HEK293 (cell line): ENCODE measurements around the gene SLC38A7.

Experiments used
- CTCF ChIA-PET: fragments of 350-600 bp; formaldehyde crosslinking; extraction: SDS; loops from one replicate; lab custom pipeline; 2021; ENCODE audit warnings: antibody characterized with exemption; lab: Yijun Ruan, JAX
- POLR2A ChIA-PET: fragments of 300-600 bp; formaldehyde crosslinking; extraction: SDS; loops from one replicate; lab custom pipeline; 2020; ENCODE audit warnings: antibody characterized with exemption, inconsistent platforms; lab: Yijun Ruan, JAX
- H3K27ac ChIP-seq: fragments of 200-500 bp; sonication (Bioruptor generic); 2 replicates; pipeline ENCODE4 v1.5.1; 2014; ENCODE audit warnings: low read depth, low read length, control low read depth, inconsistent platforms; ENCODE audit errors: extremely low read depth
- H3K36me3 ChIP-seq, 2 experiments: fragments of 200-500 bp in 1 of 2; sonication (Bioruptor generic) in 1 of 2; 1 replicate in 1 of 2; 2 replicates in 1 of 2; pipeline ENCODE4 v1.5.1; 2014 to 2017; ENCODE audit warnings: inconsistent platforms in 2 of 2, low read length in 2 of 2; ENCODE audit not compliant: control insufficient read depth in 2 of 2, insufficient read depth in 1 of 2
- H3K4me1 ChIP-seq: fragments of 200-500 bp; sonication (Bioruptor generic); 2 replicates; pipeline ENCODE4 v1.5.1; 2014; ENCODE audit warnings: mild to moderate bottlenecking, low read length, inconsistent platforms; ENCODE audit not compliant: control insufficient read depth, insufficient read depth
- H3K4me3 ChIP-seq: 2 replicates; pipeline ENCODE4 v1.5.1; 2011; ENCODE audit warnings: low read depth, mild to moderate bottlenecking, control low read depth, low read length, moderate library complexity
- H3K9me3 ChIP-seq: fragments of 200-500 bp; sonication (Bioruptor generic); 2 replicates; pipeline ENCODE4 v1.5.1; 2014; ENCODE audit warnings: low read depth, low read length, inconsistent platforms; ENCODE audit not compliant: control insufficient read depth, insufficient read depth
- KLF17 ChIP-seq: fragments of 450-650 bp; formaldehyde crosslinking; IDR thresholded peaks from 2 replicates; pipeline ENCODE4 v1.5.1; 2016; ENCODE audit warnings: missing biosample characterization, missing genetic modification characterization
- MYNN ChIP-seq: fragments of 450-650 bp; formaldehyde crosslinking; IDR thresholded peaks from 2 replicates; pipeline ENCODE4 v1.5.1; 2016; ENCODE audit warnings: missing biosample characterization, missing genetic modification characterization, borderline replicate concordance
- OSR2 ChIP-seq: fragments of 450-650 bp; formaldehyde crosslinking; IDR thresholded peaks from 2 replicates; pipeline ENCODE4 v1.5.1; 2016; ENCODE audit warnings: missing biosample characterization, missing genetic modification characterization
- OVOL3 ChIP-seq: fragments of 450-650 bp; formaldehyde crosslinking; IDR thresholded peaks from 2 replicates; pipeline ENCODE4 v1.5.1; 2016; ENCODE audit warnings: missing biosample characterization, missing genetic modification characterization
- PBX3 ChIP-seq: sonication (generic); formaldehyde crosslinking; IDR thresholded peaks from 2 replicates; pipeline ENCODE4 v1.8.1; 2022; ENCODE audit warnings: mild to moderate bottlenecking, moderate library complexity, missing genetic modification reagents
- SP3 ChIP-seq: fragments of 450-650 bp; formaldehyde crosslinking; IDR thresholded peaks from 2 replicates; pipeline ENCODE4 v1.5.1; 2016; ENCODE audit warnings: missing biosample characterization, missing genetic modification characterization
- ZBTB48 ChIP-seq: fragments of 450-650 bp; formaldehyde crosslinking; IDR thresholded peaks from 2 replicates; pipeline ENCODE4 v1.5.1; 2016; ENCODE audit warnings: missing biosample characterization, missing genetic modification characterization
- ZNF10 ChIP-seq: fragments of 450-650 bp; formaldehyde crosslinking; IDR thresholded peaks from 2 replicates; pipeline ENCODE4 v1.5.1; 2017; ENCODE audit warnings: missing biosample characterization, missing genetic modification characterization
- ZNF140 ChIP-seq: fragments of 450-650 bp; formaldehyde crosslinking; IDR thresholded peaks from 2 replicates; pipeline ENCODE4 v1.5.1; 2016; ENCODE audit warnings: missing biosample characterization, missing genetic modification characterization
- ZNF174 ChIP-seq: fragments of 450-650 bp; formaldehyde crosslinking; IDR thresholded peaks from 2 replicates; pipeline ENCODE4 v1.5.0; 2017; ENCODE audit warnings: missing biosample characterization, mild to moderate bottlenecking, missing genetic modification characterization
- ZNF211 ChIP-seq: fragments of 450-650 bp; formaldehyde crosslinking; IDR thresholded peaks from 2 replicates; pipeline ENCODE4 v1.5.1; 2016; ENCODE audit warnings: low read depth, missing biosample characterization, missing genetic modification characterization
- ZNF292 ChIP-seq: fragments of 450-650 bp; formaldehyde crosslinking; IDR thresholded peaks from 2 replicates; pipeline ENCODE4 v1.5.1; 2016; ENCODE audit warnings: low read depth, missing biosample characterization, missing genetic modification characterization, borderline replicate concordance
- ZNF362 ChIP-seq: fragments of 450-650 bp; formaldehyde crosslinking; IDR thresholded peaks from 2 replicates; pipeline ENCODE4 v1.5.1; 2016; ENCODE audit warnings: missing biosample characterization, missing genetic modification characterization
- ZNF513 ChIP-seq: fragments of 450-650 bp; IDR thresholded peaks from 2 replicates; pipeline ENCODE4 v1.5.1; 2018; ENCODE audit warnings: missing biosample characterization, missing genetic modification characterization
- ZNF664 ChIP-seq: fragments of 450-650 bp; formaldehyde crosslinking; IDR thresholded peaks from 2 replicates; pipeline ENCODE4 v1.5.1; 2016; ENCODE audit warnings: missing biosample characterization, missing genetic modification characterization
- ZNF677 ChIP-seq: fragments of 450-650 bp; IDR thresholded peaks from 2 replicates; pipeline ENCODE4 v1.5.0; 2018; ENCODE audit warnings: missing biosample characterization, mild to moderate bottlenecking, missing genetic modification characterization, moderate library complexity
- ZNF701 ChIP-seq: fragments of 450-650 bp; formaldehyde crosslinking; IDR thresholded peaks from 2 replicates; pipeline ENCODE4 v1.5.1; 2016; ENCODE audit warnings: missing biosample characterization, missing genetic modification characterization
- ZNF776 ChIP-seq: fragments of 450-650 bp; formaldehyde crosslinking; IDR thresholded peaks from 2 replicates; pipeline ENCODE4 v1.5.0; 2017; ENCODE audit warnings: missing biosample characterization, missing genetic modification characterization, borderline replicate concordance
- ZNF777 ChIP-seq: fragments of 450-650 bp; formaldehyde crosslinking; IDR thresholded peaks from 2 replicates; pipeline ENCODE4 v1.5.1; 2017; ENCODE audit warnings: missing biosample characterization, missing genetic modification characterization, borderline replicate concordance
- ZXDB ChIP-seq: fragments of 450-650 bp; formaldehyde crosslinking; IDR thresholded peaks from 2 replicates; pipeline ENCODE4 v1.5.1; 2016; ENCODE audit warnings: missing biosample characterization, missing genetic modification characterization

Gene SLC38A7

GRCh38 chr16:58678716-58679115 is 5.9 kb downstream of the SLC38A7 start (continued):
- TF ChIP-seq ZNF362 (tag by site-specific recombination): no peak

- no peaks in the 10 kb centered on the region for H3K9me3 ChIP-seq
- H3K4me3 ChIP-seq: no peak overlapping the region
- peaks cover 0 to 49% of the 10 kb centered on the region in 2 experiments; a peak in 2 of 3 replicates for H3K36me3 ChIP-seq
- CTCF ChIA-PET: interaction anchor here (0.6 kb wide), 1 partner anchor 191 kb away, joined by 3 read pairs; no protein-coding TSS in a partner anchor
- POLR2A ChIA-PET: no interaction called here
- TF ChIP-seq SP3 (tag by site-specific recombination) (no peak), ZNF292 (tag by site-specific recombination) (no peak), ZNF513 (tag by site-specific recombination) (no peak), MYNN (no peak), ZNF174 (tag by site-specific recombination) (no peak), KLF17 (tag by site-specific recombination) (no peak)
- no peaks in the 10 kb centered on the region for H3K4me1 ChIP-seq
- H3K27ac ChIP-seq: no peak overlapping the region
Observed at GRCh38 chr16:58678269-58678668, 6.3 kb downstream of the SLC38A7 start.

- TF ChIP-seq ZNF776 (tag by site-specific recombination) (no peak), ZXDB (tag by site-specific recombination) (no peak), ZNF211 (no peak), ZNF140 (no peak), OSR2 (tag by site-specific recombination) (no peak), ZNF677 (tag by site-specific recombination) (no peak), ZNF701 (no peak), PBX3 (no peak), ZNF664 (tag by site-specific recombination) (no peak), ZBTB48 (tag by site-specific recombination) (no peak), OVOL3 (tag by site-specific recombination) (no peak), ZNF777 (tag by site-specific recombination) (no peak), ZNF10 (no peak)
- CTCF ChIA-PET: no interaction called here
Observed at GRCh38 chr16:58670946-58671583, 13.5 kb downstream of the SLC38A7 start.

More at GRCh38 chr16:58670946-58671583, 13.5 kb downstream of the SLC38A7 start:
- no peak overlapping the region for H3K27ac ChIP-seq
- H3K36me3 ChIP-seq: peaks cover 0 to 38% of the 10 kb centered on the region in 2 experiments; a peak in 2 of 3 replicates
- POLR2A ChIA-PET: no interaction called here
- no peaks in the 10 kb centered on the region for H3K9me3 ChIP-seq
- H3K4me1 ChIP-seq: no peaks in the 10 kb centered on the region
- H3K4me3 ChIP-seq: no peak overlapping the region
